HG03196 (cell line): Measurements from ENCODE around the gene MCOLN2.
"Not testable (repeated sequence)": the region's sequence is repeated elsewhere in the genome, so short reads cannot be mapped to it uniquely, and the experiment has no call there.

Source experiments
- ATAC-seq: cut with Tn5 transposase; IDR thresholded peaks from one replicate; pipeline ENCODE4 v1.9.1; 2021; ENCODE audit not compliant: unreplicated experiment

The MCOLN2 gene

GRCh38 chr1:84907095-84907827 lies 89.7 kb downstream of the MCOLN2 start:
- no peak for ATAC-seq

GRCh38 chr1:84902727-84903126 lies 94.2 kb downstream of the MCOLN2 start:
- not testable (repeated sequence) for ATAC-seq

- ATAC-seq, result no peak
Observed at GRCh38 chr1:84899969-84900368, 96.9 kb downstream of the MCOLN2 start.

- no peak for ATAC-seq
Observed at GRCh38 chr1:84896279-84896678, 100.6 kb downstream of the MCOLN2 start.

GRCh38 chr1:84892705-84893618 lies 104.0 kb downstream of the MCOLN2 start, which contains the start of gene LPAR3:
Gene LPAR3, minus strand, starts transcription at chr1:84893206. Its CDS starts 27,086 bp downstream, at chr1:84866120.
- no peak for ATAC-seq

GRCh38 chr1:84890566-84890965 lies 106.3 kb downstream of the MCOLN2 start:
- ATAC-seq, result no peak

GRCh38 chr1:84889437-84889836 lies 107.5 kb downstream of the MCOLN2 start:
- no peak for ATAC-seq

GRCh38 chr1:84888753-84889152 lies 108.2 kb downstream of the MCOLN2 start:
- no peak for ATAC-seq

GRCh38 chr1:84887261-84887934 lies 109.5 kb downstream of the MCOLN2 start:
- no peak for ATAC-seq

- ATAC-seq, result no peak
Observed at GRCh38 chr1:84885469-84885868, 111.4 kb downstream of the MCOLN2 start.

- ATAC-seq, result no peak
Observed at GRCh38 chr1:84884671-84885389, 112.1 kb downstream of the MCOLN2 start.

- no peak for ATAC-seq
Observed at GRCh38 chr1:84883286-84883685, 113.6 kb downstream of the MCOLN2 start.

- ATAC-seq, result no peak
Observed at GRCh38 chr1:84877592-84877991, 119.3 kb downstream of the MCOLN2 start.

GRCh38 chr1:84876353-84876752 lies 120.6 kb downstream of the MCOLN2 start:
- ATAC-seq, result no peak
